ENCODE results near the gene TMEM109. TPM values are rescaled to one million over a fixed set of nuclear protein-coding genes. Genes with fewer than 3 reads are reported as not detected.

TMEM109 gene, protein sequence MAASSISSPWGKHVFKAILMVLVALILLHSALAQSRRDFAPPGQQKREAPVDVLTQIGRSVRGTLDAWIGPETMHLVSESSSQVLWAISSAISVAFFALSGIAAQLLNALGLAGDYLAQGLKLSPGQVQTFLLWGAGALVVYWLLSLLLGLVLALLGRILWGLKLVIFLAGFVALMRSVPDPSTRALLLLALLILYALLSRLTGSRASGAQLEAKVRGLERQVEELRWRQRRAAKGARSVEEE
- 259 TPM for polyA plus RNA-seq

DNA sequence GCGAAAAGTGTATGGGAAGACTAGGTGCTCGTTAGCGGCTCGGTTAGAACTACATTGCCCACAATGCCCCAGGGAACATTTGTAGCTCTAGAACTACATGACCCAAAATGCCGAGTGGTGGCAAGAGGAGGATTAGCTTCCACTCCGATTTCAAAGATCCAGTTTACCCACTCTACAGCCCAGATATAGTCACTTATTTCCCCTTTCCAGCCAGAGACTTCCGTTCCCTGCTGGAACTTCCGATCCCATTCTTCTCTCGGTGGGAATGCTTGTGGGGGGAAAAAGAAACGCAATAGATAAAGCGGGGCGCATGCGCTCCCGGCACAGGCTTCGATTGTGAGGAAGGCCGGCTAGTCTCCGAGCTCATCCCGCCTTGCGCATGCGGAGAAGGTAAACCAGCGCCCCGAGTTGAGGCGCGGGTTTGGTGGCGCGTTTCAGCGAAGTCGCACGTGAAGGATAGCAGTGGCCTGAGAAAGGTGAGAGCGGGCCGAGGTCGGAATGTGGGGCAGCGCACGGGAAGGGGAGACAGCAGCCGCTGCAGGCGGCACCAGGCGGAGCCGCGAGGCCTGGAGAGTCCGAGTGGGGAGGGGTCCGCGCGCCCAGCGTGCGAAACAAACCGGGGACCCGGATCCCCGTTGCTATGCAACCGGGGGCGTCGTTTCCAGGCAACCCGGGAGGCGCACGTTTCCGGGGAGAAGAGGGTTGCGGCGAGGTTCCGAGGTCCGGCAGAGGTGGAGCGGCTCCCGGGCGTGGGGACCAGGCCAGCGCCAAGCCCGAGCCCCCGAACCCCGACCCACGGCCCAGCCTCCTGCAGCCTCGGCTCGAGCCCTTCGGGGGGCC lies at the start of gene TMEM109:
TMEM109 (plus strand) TSS at position 366 of the 840 bp plus-strand sequence. CDS start 5,536 bp downstream, outside the sequence.
- Mint-ChIP-seq H3K36me3 (no peaks in the 10 kb centered on the region), H3K4me1 (peaks cover 30 to 61% (median 39%) of the 10 kb centered on the region in 3 donors), H3K27ac (peak within 1 kb of the TSS; percentile 95 to 99 (median 97)), H3K27me3 (peaks cover 2% of the 10 kb centered on the region), H3K4me3 (peak within 1 kb of the TSS; percentile 96 to 100 (median 99)), H3K9me3 (peaks cover 0 to 4% (median 0%) of the 10 kb centered on the region in 3 donors)

DNA sequence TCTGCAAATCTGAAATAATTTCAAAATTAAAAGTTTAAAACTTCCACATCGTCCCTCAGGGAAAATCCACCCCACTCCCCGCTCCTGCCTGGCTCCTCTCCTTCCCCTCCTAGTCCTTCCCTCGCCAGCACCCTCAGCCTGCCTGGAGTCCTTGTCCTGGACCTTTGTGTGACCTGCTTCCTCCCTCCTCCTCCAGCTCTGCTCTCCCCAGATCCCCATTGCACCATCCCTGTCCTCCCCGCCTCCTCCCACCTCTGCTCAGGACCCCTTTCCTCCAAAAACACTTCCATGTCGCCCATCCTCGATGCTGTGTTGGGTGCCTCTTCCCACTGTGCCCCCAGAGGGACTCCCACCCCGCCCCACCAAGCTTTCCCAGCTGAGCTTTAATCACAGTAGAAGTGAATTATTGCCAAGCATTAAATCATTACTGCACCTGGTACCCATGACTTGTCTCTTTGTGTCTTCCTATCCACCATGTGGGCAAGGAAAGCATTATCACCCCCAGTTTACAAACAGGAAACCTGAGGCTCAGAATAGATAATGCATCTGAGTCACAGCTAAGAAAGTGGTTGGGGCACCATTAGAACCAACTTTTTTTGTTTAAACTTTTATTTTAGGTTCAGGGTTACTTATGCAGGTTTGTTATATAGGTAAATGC lies 49.0 kb upstream of the TMEM109 start:
- H3K4me1 Mint-ChIP-seq = peaks cover 0 to 1% (median 0%) of the 10 kb centered on the region in 3 donors
- H3K27me3 Mint-ChIP-seq = peaks cover 2% of the 10 kb centered on the region
- H3K9me3 Mint-ChIP-seq = no peaks in the 10 kb centered on the region
- H3K27ac Mint-ChIP-seq = peak overlapping the region in 1 of 3 donors; percentile 52
- H3K36me3 Mint-ChIP-seq = peaks cover 3% of the 10 kb centered on the region
- H3K4me3 Mint-ChIP-seq = no peak overlapping the region

DNA sequence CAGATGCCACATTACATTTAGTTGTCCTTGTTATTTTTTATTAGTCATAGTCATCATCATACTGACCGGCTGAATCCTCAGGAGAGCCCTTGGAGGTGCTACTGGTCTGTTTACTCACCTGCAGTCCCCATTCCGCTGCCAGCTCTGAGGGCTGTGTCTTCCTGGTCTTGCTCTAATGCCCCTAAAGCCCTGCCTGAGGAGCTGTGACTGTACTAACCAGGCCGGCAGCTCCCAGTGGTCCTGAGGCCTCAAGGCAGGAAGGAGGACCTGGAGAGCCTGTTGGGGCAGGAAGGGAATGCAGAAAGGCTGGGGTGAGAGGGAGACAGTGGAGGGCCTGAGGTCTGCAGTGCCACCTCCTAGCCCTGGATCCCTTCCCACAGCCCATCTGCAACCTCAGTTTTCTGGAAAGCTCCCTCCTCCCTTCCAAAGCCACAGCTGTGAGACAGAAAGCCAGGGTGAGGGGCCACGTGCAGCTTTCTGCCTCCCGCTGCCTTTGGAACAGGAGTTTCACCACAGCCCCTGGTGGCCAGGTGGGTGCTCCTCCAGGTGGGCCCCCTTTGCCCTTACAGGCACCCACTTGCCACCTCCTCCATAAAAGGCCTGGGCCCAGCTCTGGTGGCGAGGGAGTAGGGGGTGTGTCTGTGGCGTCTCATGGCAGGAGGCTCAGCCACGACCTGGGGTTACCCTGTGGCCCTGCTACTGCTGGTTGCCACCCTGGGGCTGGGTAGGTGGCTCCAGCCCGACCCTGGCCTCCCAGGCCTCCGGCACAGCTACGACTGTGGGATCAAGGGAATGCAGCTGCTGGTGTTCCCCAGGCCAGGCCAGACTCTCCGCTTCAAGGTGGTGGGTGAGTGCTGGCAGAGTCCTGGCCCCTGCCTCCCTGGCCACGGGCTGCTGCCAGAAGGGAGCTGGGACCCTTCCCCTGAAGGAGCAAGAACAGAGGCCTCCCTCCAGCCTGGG lies 46.8 kb upstream of the TMEM109 start, which contains the start of gene ZP1:
ZP1 (plus strand) TSS at position 632 of the 960 bp plus-strand sequence; CDS start at position 652, 20 bp downstream.
- Mint-ChIP-seq H3K36me3 (peaks cover 3% of the 10 kb centered on the region), H3K9me3 (no peaks in the 10 kb centered on the region), H3K27me3 (peaks cover 2% of the 10 kb centered on the region), H3K4me3 (no peak within 1 kb of the TSS), H3K4me1 (no peaks in the 10 kb centered on the region), H3K27ac (peak within 1 kb of the TSS in 1 of 3 donors; percentile 60)

DNA sequence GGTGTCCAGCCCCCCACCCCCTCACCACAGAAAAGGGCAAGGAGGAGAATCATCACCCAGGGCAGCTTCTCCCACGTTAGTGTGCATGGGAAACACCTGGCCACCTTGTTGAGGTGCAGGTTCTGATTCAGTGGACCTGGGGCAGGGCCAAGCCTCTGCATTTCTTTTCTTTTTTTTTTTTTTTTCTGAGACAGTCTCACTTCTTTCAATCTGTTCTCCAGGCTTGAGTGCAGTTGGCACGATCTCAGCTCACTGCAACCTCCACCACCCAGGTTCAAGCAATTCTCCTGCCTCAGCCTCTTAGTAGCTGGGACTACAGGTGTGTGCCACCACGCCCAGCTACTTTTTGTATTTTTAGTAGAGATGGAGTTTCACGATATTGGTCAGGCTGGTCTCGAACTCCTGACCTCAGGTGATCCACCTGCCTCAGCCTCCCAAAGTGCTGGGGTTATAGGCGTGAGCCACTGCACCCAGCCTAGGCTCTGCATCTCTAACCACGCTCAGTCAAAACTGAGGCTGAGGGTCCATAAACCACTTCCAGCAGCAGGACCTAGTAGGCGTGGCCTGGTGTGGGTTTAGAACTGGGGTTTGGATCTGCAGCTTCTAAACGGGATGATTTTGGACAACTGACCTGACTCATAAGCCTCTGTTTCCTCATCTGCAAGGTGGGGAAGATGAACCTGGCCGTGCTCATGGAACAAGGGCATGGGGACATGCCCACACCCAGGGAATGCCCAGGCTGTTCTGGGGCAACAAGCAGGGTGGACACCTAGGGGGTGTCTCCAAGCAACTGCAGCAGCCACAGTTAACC lies 45.9 kb upstream of the TMEM109 start:
- H3K27me3 Mint-ChIP-seq = peaks cover 2% of the 10 kb centered on the region
- H3K9me3 Mint-ChIP-seq = no peaks in the 10 kb centered on the region
- H3K36me3 Mint-ChIP-seq = peaks cover 3% of the 10 kb centered on the region
- no peak overlapping the region for H3K27ac Mint-ChIP-seq
- H3K4me3 Mint-ChIP-seq = no peak overlapping the region
- no peaks in the 10 kb centered on the region for H3K4me1 Mint-ChIP-seq

DNA sequence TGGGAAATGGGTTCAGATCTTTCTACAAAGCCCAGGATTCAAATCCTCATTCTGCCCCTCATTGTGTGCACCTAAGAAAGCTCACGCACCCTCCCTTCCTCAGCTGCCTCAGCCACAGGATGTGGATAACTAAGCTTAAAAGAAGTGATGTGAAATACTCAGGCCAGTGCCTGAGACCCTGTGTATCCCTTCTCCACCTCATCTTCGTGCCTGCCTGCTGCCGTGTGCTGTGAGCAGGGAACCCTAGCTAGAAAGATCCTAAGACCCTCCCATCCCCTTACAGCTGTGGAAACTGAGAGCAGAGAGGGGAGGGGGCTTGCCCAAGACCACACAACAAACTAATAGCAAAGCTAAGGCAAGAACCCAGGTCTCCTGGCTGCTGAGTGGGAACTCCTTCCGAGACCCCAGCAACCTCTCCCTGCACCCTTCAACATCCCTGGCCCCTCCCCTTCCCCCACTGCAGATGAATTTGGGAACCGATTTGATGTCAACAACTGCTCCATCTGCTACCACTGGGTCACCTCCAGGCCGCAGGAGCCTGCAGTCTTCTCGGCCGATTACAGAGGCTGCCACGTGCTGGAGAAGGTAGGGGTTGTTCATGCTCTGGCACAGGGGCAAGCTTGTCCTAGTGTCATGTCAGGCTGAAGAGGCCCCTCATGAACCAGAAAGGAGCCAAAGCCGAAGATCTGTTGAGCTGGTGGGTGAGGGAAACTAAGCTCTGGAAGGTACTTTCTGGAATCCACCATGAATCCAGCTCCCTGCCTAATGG lies 45.1 kb upstream of the TMEM109 start:
- no peaks in the 10 kb centered on the region for H3K9me3 Mint-ChIP-seq
- H3K36me3 Mint-ChIP-seq = peaks cover 3% of the 10 kb centered on the region
- H3K27ac Mint-ChIP-seq = peak overlapping the region in 1 of 3 donors; percentile 79
- no peaks in the 10 kb centered on the region for H3K4me1 Mint-ChIP-seq
- no peak overlapping the region for H3K4me3 Mint-ChIP-seq
- no peaks in the 10 kb centered on the region for H3K27me3 Mint-ChIP-seq

DNA sequence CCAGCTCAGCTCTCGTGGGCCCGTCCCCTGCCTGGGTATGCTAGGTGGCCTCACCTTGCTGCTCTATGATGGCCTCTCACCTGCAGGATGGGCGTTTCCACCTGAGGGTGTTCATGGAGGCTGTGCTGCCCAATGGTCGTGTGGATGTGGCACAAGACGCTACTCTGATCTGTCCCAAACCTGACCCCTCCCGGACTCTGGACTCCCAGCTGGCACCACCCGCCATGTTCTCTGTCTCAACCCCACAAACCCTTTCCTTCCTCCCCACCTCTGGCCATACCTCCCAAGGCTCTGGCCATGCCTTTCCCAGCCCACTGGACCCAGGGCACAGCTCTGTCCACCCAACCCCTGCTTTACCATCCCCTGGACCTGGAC lies 44.5 kb upstream of the TMEM109 start:
- Mint-ChIP-seq H3K9me3 (no peaks in the 10 kb centered on the region), H3K27ac (peak overlapping the region in 1 of 3 donors; percentile 79), H3K4me3 (peak overlapping the region in 1 of 4 donors; percentile 71), H3K4me1 (no peaks in the 10 kb centered on the region), H3K27me3 (no peaks in the 10 kb centered on the region), H3K36me3 (peaks cover 3% of the 10 kb centered on the region)

DNA sequence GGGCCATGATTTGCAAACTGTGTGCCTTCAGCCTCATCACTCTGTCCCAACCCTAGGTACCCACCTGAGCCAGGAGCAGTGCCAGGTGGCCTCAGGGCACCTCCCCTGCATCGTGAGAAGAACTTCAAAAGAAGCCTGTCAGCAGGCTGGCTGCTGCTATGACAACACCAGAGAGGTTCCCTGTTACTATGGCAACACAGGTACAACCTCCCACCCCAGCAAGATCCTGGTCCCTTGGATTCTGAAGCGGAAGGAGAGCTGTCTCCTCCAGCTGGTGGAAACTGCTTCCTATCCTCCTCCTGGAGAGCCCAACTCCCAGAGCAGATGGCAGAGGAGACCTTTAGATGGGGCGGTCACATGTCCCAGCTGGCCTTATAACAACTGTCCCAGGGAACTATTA lies 43.7 kb upstream of the TMEM109 start:
- H3K27ac Mint-ChIP-seq = no peak overlapping the region
- peaks cover 3% of the 10 kb centered on the region for H3K36me3 Mint-ChIP-seq
- no peak overlapping the region for H3K4me3 Mint-ChIP-seq
- no peaks in the 10 kb centered on the region for H3K4me1 Mint-ChIP-seq
- H3K27me3 Mint-ChIP-seq = no peaks in the 10 kb centered on the region
- H3K9me3 Mint-ChIP-seq = no peaks in the 10 kb centered on the region

DNA sequence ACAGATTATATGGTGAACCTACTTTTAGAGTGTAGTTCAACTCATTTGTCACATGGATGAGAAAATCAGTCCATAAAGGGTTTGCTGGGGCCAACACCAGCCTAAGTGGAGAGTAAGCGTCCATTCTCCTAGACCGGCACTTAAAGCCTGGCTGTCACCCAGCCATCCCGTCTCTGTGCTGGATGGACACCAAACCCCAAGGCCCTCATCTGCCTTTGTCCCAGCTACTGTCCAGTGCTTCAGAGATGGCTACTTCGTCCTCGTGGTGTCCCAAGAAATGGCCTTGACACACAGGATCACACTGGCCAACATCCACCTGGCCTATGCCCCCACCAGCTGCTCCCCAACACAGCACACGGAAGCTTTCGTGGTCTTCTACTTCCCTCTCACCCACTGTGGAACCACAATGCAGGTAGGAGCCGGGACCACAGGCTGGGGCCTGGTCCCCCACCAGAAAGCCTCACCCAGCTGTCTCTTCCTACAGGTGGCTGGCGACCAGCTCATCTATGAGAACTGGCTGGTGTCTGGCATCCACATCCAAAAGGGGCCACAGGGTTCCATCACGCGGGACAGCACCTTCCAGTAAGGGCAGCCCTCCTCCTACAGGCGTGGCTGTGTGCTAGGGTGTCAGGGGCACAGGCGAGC lies 43.1 kb upstream of the TMEM109 start:
- Mint-ChIP-seq H3K9me3 (no peaks in the 10 kb centered on the region), H3K4me1 (no peaks in the 10 kb centered on the region), H3K4me3 (no peak overlapping the region), H3K27ac (no peak overlapping the region), H3K27me3 (no peaks in the 10 kb centered on the region), H3K36me3 (no peaks in the 10 kb centered on the region)

DNA sequence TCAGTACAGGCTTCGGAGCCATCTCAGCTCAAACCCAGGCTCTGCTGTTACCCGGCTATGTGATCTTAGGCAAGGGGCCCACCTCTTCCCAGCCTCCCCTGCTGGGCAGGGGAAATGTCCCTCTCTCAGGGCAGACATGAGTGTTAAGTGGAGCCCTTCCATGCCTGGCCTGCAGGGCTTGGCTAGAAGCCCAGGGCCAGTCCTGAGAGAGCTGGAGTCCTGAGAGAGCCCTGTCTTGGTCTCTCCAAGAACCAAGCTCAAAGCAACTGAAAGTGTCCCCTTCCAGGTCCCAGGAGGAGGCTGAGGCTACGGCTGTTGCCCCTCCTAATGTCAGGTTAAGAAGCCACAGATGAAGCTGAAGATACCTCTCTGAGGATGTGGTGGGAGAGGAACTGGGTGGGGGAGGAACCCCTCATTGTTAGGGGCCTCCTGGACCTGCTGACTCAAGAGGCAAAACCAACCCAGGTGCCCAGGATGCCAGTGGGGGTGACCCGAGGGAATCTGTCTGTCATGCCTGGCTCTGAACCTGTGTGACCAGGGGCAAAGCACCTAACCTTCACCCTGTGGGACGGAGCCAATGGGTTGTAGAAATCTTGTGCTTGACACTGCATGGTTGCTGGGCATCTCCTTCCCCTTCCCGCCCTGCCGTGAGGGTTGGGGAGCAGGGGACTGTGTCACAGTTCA lies 42.4 kb upstream of the TMEM109 start:
- Mint-ChIP-seq H3K4me1 (no peaks in the 10 kb centered on the region), H3K27ac (no peak overlapping the region), H3K4me3 (no peak overlapping the region), H3K27me3 (no peaks in the 10 kb centered on the region), H3K9me3 (no peaks in the 10 kb centered on the region), H3K36me3 (no peaks in the 10 kb centered on the region)

DNA sequence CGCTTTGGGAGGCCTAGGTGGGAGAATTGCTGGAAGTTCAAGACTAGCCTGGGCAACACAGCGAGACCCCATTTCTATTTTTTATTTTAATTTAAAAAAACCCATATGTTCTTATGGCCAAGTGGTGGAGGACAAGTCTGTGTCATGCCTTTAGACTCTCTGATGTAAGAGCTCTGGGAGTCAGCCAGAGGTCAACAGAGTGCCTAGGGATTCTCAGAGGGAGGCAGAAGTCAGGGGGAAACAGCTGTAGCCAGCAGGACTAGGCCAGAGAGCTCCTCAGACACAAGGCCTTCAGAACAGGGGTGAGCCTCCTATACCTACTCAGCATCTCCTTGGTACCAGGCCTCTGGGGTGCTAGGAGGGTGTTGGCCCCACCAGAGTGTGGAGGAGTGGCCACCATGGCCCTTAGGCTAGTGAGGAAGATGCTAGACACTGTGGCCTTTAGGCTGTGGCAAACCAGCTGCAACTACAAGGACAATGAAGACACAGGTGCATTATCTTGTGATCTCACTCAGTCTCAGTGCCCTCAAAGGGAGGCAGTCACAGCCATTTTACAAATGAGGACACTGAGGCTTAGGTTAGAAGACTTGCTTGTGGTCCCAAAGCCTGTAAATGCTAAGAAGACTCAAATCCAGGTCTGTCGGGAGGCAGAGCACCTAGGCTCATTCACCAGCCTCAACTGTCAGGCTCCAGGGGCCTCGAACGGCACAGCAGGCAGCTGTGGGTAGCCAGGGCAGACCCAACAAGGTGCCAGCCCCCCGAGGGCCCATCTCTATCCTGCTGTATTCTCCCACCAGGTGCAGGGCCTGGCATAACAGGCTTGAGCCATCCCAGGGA lies 41.6 kb upstream of the TMEM109 start:
- no peaks in the 10 kb centered on the region for H3K9me3 Mint-ChIP-seq
- no peak overlapping the region for H3K4me3 Mint-ChIP-seq
- no peaks in the 10 kb centered on the region for H3K36me3 Mint-ChIP-seq
- no peak overlapping the region for H3K27ac Mint-ChIP-seq
- no peaks in the 10 kb centered on the region for H3K4me1 Mint-ChIP-seq
- H3K27me3 Mint-ChIP-seq = no peaks in the 10 kb centered on the region

DNA sequence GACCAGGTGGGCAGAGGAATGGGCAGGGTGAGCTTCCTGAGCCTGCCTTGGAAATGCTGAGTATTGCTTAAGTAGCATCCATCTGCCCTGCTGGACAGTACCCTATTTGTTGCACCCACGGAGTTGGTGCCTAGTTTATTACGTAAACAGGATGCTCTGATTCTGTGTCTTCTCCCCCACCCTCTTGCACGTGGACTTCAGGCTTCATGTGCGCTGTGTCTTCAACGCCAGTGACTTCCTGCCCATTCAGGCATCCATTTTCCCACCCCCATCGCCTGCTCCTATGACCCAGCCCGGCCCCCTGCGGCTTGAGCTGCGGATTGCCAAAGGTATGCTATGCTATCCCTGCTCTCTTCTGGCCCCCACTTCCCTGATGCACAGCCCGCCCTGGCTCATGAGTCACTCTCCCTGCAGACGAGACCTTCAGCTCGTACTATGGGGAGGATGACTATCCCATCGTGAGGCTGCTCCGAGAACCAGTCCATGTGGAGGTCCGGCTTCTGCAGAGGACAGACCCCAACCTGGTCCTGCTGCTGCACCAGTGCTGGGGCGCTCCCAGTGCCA lies 40.9 kb upstream of the TMEM109 start:
- H3K36me3 Mint-ChIP-seq = no peaks in the 10 kb centered on the region

More for the DNA sequence above, 40.9 kb upstream of the TMEM109 start:
- Mint-ChIP-seq H3K4me3 (no peak overlapping the region), H3K27me3 (no peaks in the 10 kb centered on the region), H3K9me3 (no peaks in the 10 kb centered on the region), H3K4me1 (no peaks in the 10 kb centered on the region), H3K27ac (no peak overlapping the region)
